Mesendoderm (in vitro differentiated cells): ENCODE results near the gene BUB3.
A peak's percentile ranks its signal among the peaks of the same experiment; 100 is the strongest.

Experiments
- DNase-seq: peaks from one replicate; pipeline ENCODE4 v3.0.0; 2013
- H2AK5ac ChIP-seq: 2 replicates; pipeline ENCODE4 v1.6.1; 2013; ENCODE audit warnings: low read length, inconsistent platforms
- H2BK120ac ChIP-seq: 2 replicates; pipeline ENCODE4 v1.6.1; 2013; ENCODE audit warnings: low read depth, mild to moderate bottlenecking, low read length, moderate library complexity, mixed read lengths
- H2BK15ac ChIP-seq: replicated peaks from 2 replicates; pipeline ENCODE4 v1.6.1; 2013; ENCODE audit warnings: low read depth, mild to moderate bottlenecking, moderate library complexity
- H2BK5ac ChIP-seq: 2 replicates; pipeline ENCODE4 v1.6.1; 2013; ENCODE audit warnings: low read length, inconsistent platforms
- H3K18ac ChIP-seq: 2 replicates; pipeline ENCODE4 v1.6.1; 2013; ENCODE audit warnings: mild to moderate bottlenecking, low read length, mixed read lengths
- H3K23ac ChIP-seq: one replicate; pipeline ENCODE4 v1.6.1; 2013; ENCODE audit warnings: low read length
- H3K27ac ChIP-seq: 2 replicates; pipeline ENCODE4 v1.5.1; 2013; ENCODE audit warnings: low read depth, mild to moderate bottlenecking, inconsistent platforms, low read length, moderate library complexity
- H3K27me3 ChIP-seq: 2 replicates; pipeline ENCODE4 v1.6.1; 2013; ENCODE audit warnings: low read length, control low read depth, mild to moderate bottlenecking, inconsistent platforms; ENCODE audit not compliant: insufficient read depth, poor library complexity
- H3K36me3 ChIP-seq: 2 replicates; pipeline ENCODE4 v1.6.1; 2013; ENCODE audit warnings: low read length, inconsistent platforms; ENCODE audit not compliant: control insufficient read depth, insufficient read depth
- H3K4ac ChIP-seq: one replicate; pipeline ENCODE4 v1.6.1; 2013; ENCODE audit warnings: low read depth, mild to moderate bottlenecking, low read length, moderate library complexity
- H3K4me1 ChIP-seq: 2 replicates; pipeline ENCODE4 v1.6.1; 2013; ENCODE audit warnings: low read depth, low read length, inconsistent platforms; ENCODE audit not compliant: control insufficient read depth
- H3K4me2 ChIP-seq: 2 replicates; pipeline ENCODE4 v1.6.1; 2013; ENCODE audit warnings: low read length
- H3K4me3 ChIP-seq: 2 replicates; pipeline ENCODE4 v1.5.1; 2013; ENCODE audit warnings: mild to moderate bottlenecking, low read length
- H3K56ac ChIP-seq: one replicate; pipeline ENCODE4 v1.6.1; 2013; ENCODE audit warnings: low read length
- H3K79me1 ChIP-seq: 2 replicates; pipeline ENCODE4 v1.6.1; 2013; ENCODE audit warnings: low read length, inconsistent platforms
- H3K79me2 ChIP-seq: 2 replicates; pipeline ENCODE4 v1.6.1; 2013; ENCODE audit warnings: mild to moderate bottlenecking, low read length; ENCODE audit not compliant: control insufficient read depth, insufficient read depth
- H3K9ac ChIP-seq: 2 replicates; pipeline ENCODE4 v1.6.1; 2013; ENCODE audit warnings: low read length, inconsistent platforms
- H4K5ac ChIP-seq: one replicate; pipeline ENCODE4 v1.6.1; 2013; ENCODE audit warnings: low read length
- H4K8ac ChIP-seq: one replicate; pipeline ENCODE4 v1.6.1; 2013; ENCODE audit warnings: low read depth, mild to moderate bottlenecking, control low read depth, low read length, moderate library complexity
- WGBS: extraction: QIAGEN DNeasy Blood & Tissue Kit; methylation state at CpG from one replicate; pipeline ENCODE4 v1.1.7; 2013; ENCODE audit warnings: low lambda C conversion rate, missing lambda C conversion rate; ENCODE audit not compliant: insufficient coverage; ENCODE audit errors: extremely low coverage; 5-methylcytosine and 5-hydroxymethylcytosine counted together

The BUB3 gene

GRCh38 chr10:123203393-123204126, 49.4 kb downstream of the BUB3 start:
- no peak overlapping the region for H3K27ac ChIP-seq
- H3K36me3 ChIP-seq: no peaks in the 10 kb centered on the region
- H3K9ac ChIP-seq: no peak overlapping the region
- WGBS: no CpG with 5 or more reads among the region's 6 CpGs
- H3K79me2 ChIP-seq: no peaks in the 10 kb centered on the region
- H3K56ac ChIP-seq: no peak overlapping the region
- H2BK15ac ChIP-seq: no peak overlapping the region
- H2BK5ac ChIP-seq: no peak overlapping the region
- H3K4me1 ChIP-seq: no peaks in the 10 kb centered on the region
- no peak overlapping the region for H2BK120ac ChIP-seq
- no peaks in the 10 kb centered on the region for H3K79me1 ChIP-seq
- DNase-seq: no peak
- no peak overlapping the region for H3K4me2 ChIP-seq
- no peak overlapping the region for H3K4me3 ChIP-seq
- H4K8ac ChIP-seq: no peak overlapping the region
- H4K5ac ChIP-seq: no peak overlapping the region
- no peak overlapping the region for H3K23ac ChIP-seq
- no peaks in the 10 kb centered on the region for H3K27me3 ChIP-seq
- no peak overlapping the region for H3K18ac ChIP-seq
- no peak overlapping the region for H2AK5ac ChIP-seq
- no peak overlapping the region for H3K4ac ChIP-seq

- Histone ChIP-seq H3K27me3 (no peaks in the 10 kb centered on the region), H2AK5ac (no peak overlapping the region), H3K27ac (no peak overlapping the region), H3K18ac (no peak overlapping the region), H3K79me1 (no peaks in the 10 kb centered on the region), H4K8ac (no peak overlapping the region), H3K4me1 (no peaks in the 10 kb centered on the region), H2BK5ac (no peak overlapping the region), H3K4me2 (no peak overlapping the region), H3K23ac (no peak overlapping the region), H3K9ac (no peak overlapping the region), H3K79me2 (no peaks in the 10 kb centered on the region), H3K4ac (no peak overlapping the region), H2BK15ac (no peak overlapping the region), H3K4me3 (no peak overlapping the region), H3K56ac (no peak overlapping the region), H2BK120ac (no peak overlapping the region), H3K36me3 (no peaks in the 10 kb centered on the region), H4K5ac (no peak overlapping the region)
- DNase-seq: no peak
- WGBS: no CpG with 5 or more reads among the region's 1 CpG
These were observed 49.9 kb downstream of the BUB3 start for GRCh38 chr10:123204127-123204461.

DNA sequence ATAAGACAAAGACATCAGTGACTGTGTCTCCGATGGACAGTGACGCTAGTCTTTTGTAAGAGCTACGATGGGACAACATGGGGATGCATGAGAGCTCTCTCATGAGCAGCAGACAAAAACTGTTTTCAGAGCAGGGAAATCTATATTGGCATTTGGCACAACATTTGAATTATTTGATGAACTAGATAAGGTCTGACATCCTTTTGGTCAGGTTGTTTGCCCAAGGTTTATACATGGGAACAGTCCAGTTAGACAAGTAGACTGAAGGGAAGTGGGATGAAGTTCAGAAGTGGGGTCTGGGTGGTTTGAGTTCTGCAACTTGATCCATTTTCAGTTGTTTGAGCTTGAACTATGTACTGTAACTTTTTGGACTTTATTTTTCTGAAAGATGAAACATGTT, 50.8 kb downstream of the BUB3 start:
- Histone ChIP-seq H3K23ac (no peak overlapping the region), H3K18ac (no peak overlapping the region), H2AK5ac (no peak overlapping the region), H3K4me1 (no peaks in the 10 kb centered on the region), H4K5ac (no peak overlapping the region), H3K4me3 (no peak overlapping the region), H3K79me2 (no peaks in the 10 kb centered on the region), H3K27me3 (no peaks in the 10 kb centered on the region), H3K36me3 (no peaks in the 10 kb centered on the region), H3K4ac (no peak overlapping the region), H2BK15ac (no peak overlapping the region), H4K8ac (no peak overlapping the region), H3K56ac (no peak overlapping the region), H3K9ac (no peak overlapping the region), H3K27ac (no peak overlapping the region), H3K79me1 (no peaks in the 10 kb centered on the region), H2BK5ac (no peak overlapping the region), H3K4me2 (no peak overlapping the region), H2BK120ac (no peak overlapping the region)
- DNase-seq: no peak
- no CpG with 5 or more reads among the region's 3 CpGs for whole genome bisulfite sequencing

GRCh38 chr10:123212063-123212462, 57.9 kb downstream of the BUB3 start:
- Histone ChIP-seq H3K18ac (no peak overlapping the region), H3K56ac (no peak overlapping the region), H3K79me1 (no peaks in the 10 kb centered on the region), H3K4me3 (no peak overlapping the region), H2BK15ac (no peak overlapping the region), H3K9ac (no peak overlapping the region), H3K79me2 (no peaks in the 10 kb centered on the region), H3K4me1 (no peaks in the 10 kb centered on the region), H3K23ac (no peak overlapping the region), H4K5ac (no peak overlapping the region), H2BK5ac (no peak overlapping the region), H3K36me3 (no peaks in the 10 kb centered on the region), H3K27ac (no peak overlapping the region), H3K4me2 (no peak overlapping the region), H3K4ac (no peak overlapping the region), H3K27me3 (no peaks in the 10 kb centered on the region), H2BK120ac (no peak overlapping the region), H2AK5ac (no peak overlapping the region), H4K8ac (no peak overlapping the region)
- WGBS: no CpG with 5 or more reads among the region's 1 CpG
- no peak for DNase-seq

- Histone ChIP-seq H4K8ac (no peak overlapping the region), H3K4me2 (no peak overlapping the region), H3K56ac (no peak overlapping the region), H3K27ac (no peak overlapping the region), H3K4me3 (no peak overlapping the region), H3K79me2 (no peaks in the 10 kb centered on the region), H2BK120ac (no peak overlapping the region), H3K4ac (no peak overlapping the region), H2BK5ac (no peak overlapping the region), H3K79me1 (no peaks in the 10 kb centered on the region), H4K5ac (no peak overlapping the region), H3K36me3 (no peaks in the 10 kb centered on the region), H3K4me1 (no peaks in the 10 kb centered on the region), H3K23ac (no peak overlapping the region), H3K27me3 (no peaks in the 10 kb centered on the region), H3K18ac (no peak overlapping the region), H2AK5ac (no peak overlapping the region), H3K9ac (no peak overlapping the region), H2BK15ac (no peak overlapping the region)
- DNase-seq: no peak
- WGBS: no CpG with 5 or more reads among the region's 6 CpGs
These were observed 58.4 kb downstream of the BUB3 start for GRCh38 chr10:123212640-123213039.

DNA sequence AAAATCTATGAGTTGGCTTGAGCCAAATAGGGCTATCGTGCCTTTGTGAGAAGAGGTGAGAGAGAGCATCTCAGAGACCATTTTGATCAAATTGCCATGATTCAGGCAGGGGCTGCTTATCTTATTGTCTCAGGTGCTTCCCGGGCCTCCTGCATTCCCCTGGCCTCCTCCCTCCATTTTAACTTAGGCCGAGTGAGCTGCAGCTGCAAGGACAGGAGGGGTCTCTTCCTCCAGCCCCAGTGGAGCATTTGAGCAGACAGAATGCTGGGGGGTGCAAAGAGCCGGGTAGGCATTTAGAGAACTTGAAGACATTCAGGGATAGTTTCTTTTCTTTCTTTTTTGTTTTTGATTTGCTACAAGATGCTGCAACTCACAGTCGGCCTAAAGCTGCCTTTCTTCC, 59.0 kb downstream of the BUB3 start:
- WGBS: no CpG with 5 or more reads among the region's 5 CpGs
- H3K4me1 ChIP-seq: no peaks in the 10 kb centered on the region
- no peak overlapping the region for H3K4ac ChIP-seq
- no peaks in the 10 kb centered on the region for H3K79me2 ChIP-seq
- no peak overlapping the region for H2BK120ac ChIP-seq
- H3K18ac ChIP-seq: no peak overlapping the region
- peak; percentile 45 for DNase-seq
- no peaks in the 10 kb centered on the region for H3K79me1 ChIP-seq
- H2BK5ac ChIP-seq: no peak overlapping the region
- no peak overlapping the region for H3K23ac ChIP-seq
- no peak overlapping the region for H2BK15ac ChIP-seq
- H2AK5ac ChIP-seq: no peak overlapping the region
- no peak overlapping the region for H3K4me2 ChIP-seq
- no peak overlapping the region for H3K4me3 ChIP-seq
- H3K9ac ChIP-seq: no peak overlapping the region
- H3K36me3 ChIP-seq: no peaks in the 10 kb centered on the region
- no peak overlapping the region for H3K27ac ChIP-seq
- H4K5ac ChIP-seq: no peak overlapping the region
- H4K8ac ChIP-seq: no peak overlapping the region
- H3K27me3 ChIP-seq: no peaks in the 10 kb centered on the region
- no peak overlapping the region for H3K56ac ChIP-seq
